GM19452 (cell line): ENCODE data around the gene MPV17L.
"Not testable (repeated sequence)": the region's sequence is repeated elsewhere in the genome, so short reads cannot be mapped to it uniquely, and the experiment has no call there.

Experiments used
- ATAC-seq: cut with Tn5 transposase; IDR thresholded peaks from one replicate; pipeline ENCODE4 v1.9.1; 2021; ENCODE audit not compliant: unreplicated experiment

The MPV17L gene

GRCh38 chr16:15407756-15408155, 12.2 kb downstream of the MPV17L start:
- ATAC-seq, result not testable (repeated sequence)

DNA sequence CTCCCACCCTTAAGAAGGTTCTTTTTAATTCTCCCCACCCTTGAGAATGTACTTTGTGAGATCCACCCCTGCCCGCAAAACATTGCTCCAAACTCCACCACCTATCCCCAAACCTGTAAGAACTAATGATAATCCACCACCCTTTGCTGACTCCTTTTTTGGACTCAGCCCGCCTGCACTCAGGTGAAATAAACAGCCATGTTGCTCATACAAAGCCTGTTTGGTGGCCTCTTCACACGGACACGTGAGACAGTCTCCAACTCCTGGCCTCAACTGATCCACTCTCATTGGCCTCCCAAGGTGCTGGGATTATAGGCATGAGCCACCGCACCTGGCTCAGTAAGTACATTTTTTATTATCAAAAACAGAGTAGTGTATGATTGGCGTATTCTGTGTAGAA, 13.9 kb downstream of the MPV17L start:
- ATAC-seq, result not testable (repeated sequence)

- no peak for ATAC-seq
Observed at GRCh38 chr16:15415511-15415985, 20.0 kb downstream of the MPV17L start.

- ATAC-seq, result no peak
Observed at GRCh38 chr16:15417197-15417596, 21.6 kb downstream of the MPV17L start.

- no peak for ATAC-seq
Observed at GRCh38 chr16:15418206-15418605, 22.7 kb downstream of the MPV17L start.

GRCh38 chr16:15421696-15422095, 26.1 kb downstream of the MPV17L start:
- ATAC-seq, result not testable (repeated sequence)

GRCh38 chr16:15422222-15422621, 26.7 kb downstream of the MPV17L start:
- ATAC-seq, result no peak

DNA sequence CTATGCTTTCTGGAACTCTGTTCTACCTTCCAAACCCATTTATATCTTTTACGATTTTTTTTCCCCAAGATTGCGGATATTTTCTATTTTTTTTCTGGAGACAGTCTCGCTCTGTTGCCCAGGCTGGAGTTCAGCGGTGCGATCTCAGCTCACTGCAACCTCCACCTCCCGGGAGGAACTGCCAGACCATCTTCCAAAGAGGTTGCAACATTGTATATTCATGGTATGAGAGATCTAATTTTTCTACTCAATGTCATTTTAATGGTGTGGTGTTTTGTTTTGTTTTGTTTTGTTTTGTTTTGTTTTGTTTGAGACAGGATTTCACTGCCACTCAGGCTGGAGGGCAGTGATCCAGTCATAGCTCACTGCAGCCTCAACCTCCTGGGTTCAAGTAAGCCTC, 30.3 kb downstream of the MPV17L start:
- no peak for ATAC-seq

DNA sequence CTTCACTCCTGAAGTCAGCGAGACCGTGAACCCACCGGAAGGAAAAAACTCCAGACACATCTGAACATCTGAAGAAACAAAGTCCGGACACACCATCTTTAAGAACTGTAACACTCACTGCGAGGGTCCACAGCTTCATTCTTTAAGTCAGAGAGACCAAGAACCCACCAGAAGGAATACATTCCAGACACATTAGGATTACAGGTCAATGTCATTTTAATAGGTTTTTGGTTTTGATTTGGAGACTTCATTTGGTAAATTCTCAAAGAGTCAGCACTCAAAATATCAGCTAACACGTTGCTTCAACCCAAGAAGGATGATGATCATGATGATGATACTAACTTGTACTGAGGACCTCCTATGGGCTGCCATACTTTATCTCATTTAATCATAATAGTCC, 31.2 kb downstream of the MPV17L start:
- no peak for ATAC-seq

DNA sequence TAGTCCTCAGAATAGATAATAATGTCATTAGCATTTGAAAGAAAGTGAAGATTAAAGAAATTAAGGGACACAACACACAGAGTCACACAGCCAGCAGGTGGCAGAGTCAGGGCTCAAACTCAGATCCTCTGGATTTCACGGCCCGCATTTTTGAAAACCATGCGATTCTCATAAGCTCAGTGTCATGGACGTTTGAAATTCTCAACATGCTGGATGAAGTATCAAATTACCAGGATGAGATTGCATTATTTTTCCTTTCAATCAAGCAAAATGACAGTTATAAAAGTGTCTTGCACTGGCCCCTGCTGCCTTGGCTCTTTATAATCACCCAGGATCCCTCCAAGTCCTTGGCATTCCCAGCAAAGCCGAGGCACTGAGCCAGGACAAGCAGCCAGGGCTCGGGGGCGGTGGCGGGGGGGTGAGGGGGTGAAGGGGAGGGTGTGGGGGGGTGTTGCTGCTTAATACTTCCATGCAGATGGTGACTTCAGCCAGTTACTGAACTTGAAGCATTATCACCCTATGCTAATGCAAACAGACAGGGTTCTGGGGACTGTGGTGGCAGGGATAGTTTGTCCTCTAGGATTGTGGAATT, 32.2 kb downstream of the MPV17L start:
- no peak for ATAC-seq

DNA sequence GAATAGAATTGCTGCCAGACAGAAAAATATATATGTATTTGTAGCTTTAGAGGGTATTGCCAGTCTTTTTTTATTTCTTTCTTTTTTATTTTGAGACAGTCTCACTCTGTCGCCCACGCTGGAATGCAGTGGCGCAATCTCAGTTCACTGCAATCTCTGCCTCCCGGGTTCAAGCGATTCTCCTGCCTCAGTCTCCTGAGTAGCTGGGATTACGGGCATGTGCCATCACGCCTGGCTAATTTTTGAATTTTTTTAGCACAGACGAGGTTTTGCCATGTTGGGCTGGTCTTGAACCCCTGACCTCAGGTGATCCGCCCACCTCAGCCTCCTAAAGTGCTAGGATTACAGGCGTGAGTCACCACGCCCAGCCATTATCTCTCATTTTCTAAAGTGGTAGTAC, 35.3 kb downstream of the MPV17L start:
- not testable (repeated sequence) for ATAC-seq

DNA sequence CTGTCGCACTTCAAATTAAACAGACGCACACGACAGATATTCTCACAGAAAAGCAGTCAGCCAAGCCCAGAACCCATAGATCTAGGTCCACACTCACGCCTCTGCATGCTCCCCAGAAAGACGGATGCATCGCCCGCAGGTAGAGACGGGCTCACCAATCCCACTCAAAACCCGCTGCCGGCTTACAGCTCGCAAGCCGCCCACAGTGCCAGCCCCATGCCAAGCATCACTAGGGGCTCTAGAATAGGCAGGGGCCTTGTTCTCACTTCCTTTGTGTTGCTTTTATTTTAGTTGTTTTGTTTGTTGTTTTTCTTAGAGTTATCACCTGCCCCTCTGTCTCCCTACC, 38.5 kb downstream of the MPV17L start:
- ATAC-seq, result no peak

GRCh38 chr16:15434425-15435215, 39.1 kb downstream of the MPV17L start, which contains the start of gene BMERB1:
Gene BMERB1 (plus strand): TSS chr16:15434588. CDS start chr16:15434654, 66 bp downstream.
- ATAC-seq, result no peak

GRCh38 chr16:15435216-15435864, 39.8 kb downstream of the MPV17L start:
- no peak for ATAC-seq

GRCh38 chr16:15439102-15439501, 43.5 kb downstream of the MPV17L start:
- no peak for ATAC-seq

DNA sequence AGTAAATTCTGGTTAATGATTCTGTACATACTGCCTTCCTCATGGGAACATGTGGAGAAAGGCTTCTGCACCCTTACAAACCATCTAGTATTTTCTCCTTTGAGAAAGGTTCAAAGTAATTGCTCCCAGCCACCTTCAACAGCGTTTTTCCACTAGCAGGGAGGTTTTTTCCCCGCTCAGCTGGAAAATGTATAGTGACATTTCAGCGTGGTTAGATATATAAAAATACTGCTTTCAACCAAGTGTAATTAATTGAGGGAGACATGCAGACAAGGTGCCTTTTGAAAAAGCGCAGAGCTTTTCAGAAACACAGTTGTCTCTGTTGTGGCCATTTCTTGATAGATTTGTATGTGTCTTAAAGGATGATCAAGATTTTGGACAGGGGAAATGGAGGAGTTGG, 44.0 kb downstream of the MPV17L start:
- no peak for ATAC-seq

DNA sequence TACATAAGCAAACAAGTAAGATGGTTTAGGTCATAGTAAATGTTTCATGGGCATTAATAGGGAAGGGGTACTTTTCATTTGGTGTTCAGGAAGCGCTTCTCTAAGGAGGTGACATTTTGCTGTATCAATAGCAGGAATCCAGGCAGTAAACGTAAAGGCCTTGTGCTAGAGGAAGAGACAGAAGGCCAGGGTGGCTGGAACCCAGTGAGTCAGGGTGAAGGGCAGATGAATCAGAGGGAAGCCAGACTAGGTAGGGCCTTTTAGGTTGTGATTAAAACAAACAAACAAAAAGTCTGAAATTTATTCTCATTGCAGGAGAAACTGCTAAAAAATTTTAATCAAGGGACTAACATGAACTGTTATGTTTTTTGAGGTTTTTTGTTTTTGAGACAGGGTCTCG, 45.3 kb downstream of the MPV17L start:
- ATAC-seq, result no peak

GRCh38 chr16:15442140-15442539, 46.6 kb downstream of the MPV17L start:
- not testable (repeated sequence) for ATAC-seq

DNA sequence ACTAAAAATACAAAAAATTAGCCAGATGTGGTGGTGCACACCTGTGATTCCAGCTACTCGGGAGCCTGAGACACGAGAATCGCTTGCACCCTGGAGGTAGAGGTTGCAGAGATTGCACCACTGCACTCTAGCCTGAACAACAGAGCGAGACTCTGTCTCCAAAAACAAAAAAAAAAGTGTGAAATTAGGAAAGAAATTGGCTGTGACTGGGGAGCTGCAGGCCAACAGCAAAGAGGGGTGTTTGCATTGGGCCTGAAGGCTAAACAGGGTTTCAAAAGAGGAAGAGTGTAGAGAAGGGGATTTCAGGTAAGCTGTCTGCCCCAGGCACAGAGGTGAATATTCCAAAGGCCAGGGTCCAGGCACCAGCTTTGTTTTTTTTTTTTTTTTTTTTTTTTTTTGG, 48.2 kb downstream of the MPV17L start:
- no peak for ATAC-seq

- no peak for ATAC-seq
Observed at GRCh38 chr16:15444264-15444663, 48.7 kb downstream of the MPV17L start.

DNA sequence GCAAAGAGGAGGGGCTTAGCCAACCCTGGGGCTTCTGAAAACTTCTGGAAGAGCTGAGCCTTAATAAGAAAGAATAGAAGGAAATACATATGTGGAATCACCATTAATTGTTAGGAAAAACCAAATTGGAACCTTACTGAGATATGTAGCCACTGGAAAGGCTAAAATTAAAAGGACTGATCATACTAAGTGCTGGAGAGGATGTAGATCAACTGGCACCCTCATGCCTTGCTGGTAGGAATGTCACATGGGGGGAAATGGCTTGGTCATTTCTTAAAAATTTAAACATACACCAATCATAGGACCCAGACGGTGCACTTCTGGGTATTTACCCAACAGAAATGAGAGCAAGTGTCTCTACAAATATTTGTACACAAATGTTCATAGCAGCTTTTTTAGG, 49.9 kb downstream of the MPV17L start:
- ATAC-seq, result no peak

- ATAC-seq, result no peak
Observed at GRCh38 chr16:15446901-15447300, 51.3 kb downstream of the MPV17L start.
